Karpas-422 (cell line): Measurements from ENCODE around the gene MTCL1. TPM values are rescaled to one million over a fixed set of nuclear protein-coding genes. Genes with fewer than 3 reads are reported as not detected.

Source experiments
- DNase-seq: peaks from one replicate; pipeline ENCODE4 v3.0.0-alpha.2; 2015
- H2AFZ ChIP-seq: fragments of 200-600 bp; sonication (generic); 2 replicates; pipeline ENCODE4 v1.6.1; 2014; ENCODE audit warnings: antibody characterized with exemption, low read length, mixed read lengths
- H3K27ac ChIP-seq: fragments of 200-600 bp; sonication (generic); 2 replicates; pipeline ENCODE4 v1.5.1; 2014; ENCODE audit warnings: mild to moderate bottlenecking, low read length, moderate library complexity
- H3K27me3 ChIP-seq: fragments of 200-600 bp; sonication (generic); 2 replicates; pipeline ENCODE4 v1.6.1; 2014; ENCODE audit warnings: low read length, mixed read lengths
- H3K36me3 ChIP-seq: fragments of 200-600 bp; sonication (generic); 2 replicates; pipeline ENCODE4 v1.6.1; 2014; ENCODE audit warnings: low read length, mixed read lengths; ENCODE audit not compliant: insufficient read depth
- H3K4me1 ChIP-seq: fragments of 200-600 bp; sonication (generic); 2 replicates; pipeline ENCODE4 v1.6.1; 2014; ENCODE audit warnings: mild to moderate bottlenecking, low read length, mixed read lengths
- H3K4me2 ChIP-seq: fragments of 200-600 bp; sonication (generic); 2 replicates; pipeline ENCODE4 v1.6.1; 2014; ENCODE audit warnings: low read length, low read depth, mild to moderate bottlenecking; ENCODE audit not compliant: poor library complexity, severe bottlenecking
- H3K4me3 ChIP-seq: fragments of 200-600 bp; sonication (generic); 2 replicates; pipeline ENCODE4 v1.5.1; 2014; ENCODE audit warnings: mild to moderate bottlenecking, antibody characterized with exemption, low read length, mixed read lengths
- H3K79me2 ChIP-seq: fragments of 200-600 bp; sonication (generic); 2 replicates; pipeline ENCODE4 v1.6.1; 2014; ENCODE audit warnings: mild to moderate bottlenecking, low read length, mixed read lengths
- H3K9ac ChIP-seq: fragments of 200-600 bp; sonication (generic); 2 replicates; pipeline ENCODE4 v1.6.0; 2014; ENCODE audit warnings: low read length
- H3K9me2 ChIP-seq: fragments of 200-600 bp; sonication (generic), shearing (Covaris generic); replicated peaks from 2 replicates; pipeline ENCODE4 v1.6.0; 2014; ENCODE audit warnings: mild to moderate bottlenecking, low read length, moderate library complexity; ENCODE audit not compliant: insufficient read depth
- H3K9me3 ChIP-seq: fragments of 300-700, 200-600 bp; sonication (generic); 2 replicates; pipeline ENCODE4 v1.6.1; 2014; ENCODE audit warnings: low read length, mixed read lengths
- H4K20me1 ChIP-seq: fragments of 200-600 bp; sonication (generic); 2 replicates; pipeline ENCODE4 v1.6.1; 2014; ENCODE audit warnings: mild to moderate bottlenecking, antibody characterized with exemption, low read length, low read depth; ENCODE audit not compliant: insufficient read depth
- total RNA-seq: library from RNA; depleted of rRNA; stranded (reverse); fragments of >200 nt; shearing (Covaris generic); gene quantifications from 2 replicates; pipeline ENCODE4 v1.2.3, GENCODE V29; 2014; ENCODE audit warnings: low replicate concordance

Gene MTCL1
- total RNA-seq, 1 experiment from 2014 or later: 2.9 TPM

GRCh38 chr18:8681196-8681595, 24.2 kb upstream of the MTCL1 start:
- no peaks in the 10 kb centered on the region for H3K9me3 ChIP-seq
- no peaks in the 10 kb centered on the region for H4K20me1 ChIP-seq
- no peak overlapping the region for H3K9ac ChIP-seq
- no peak overlapping the region for H3K4me2 ChIP-seq
- H3K27ac ChIP-seq: no peak overlapping the region
- H3K9me2 ChIP-seq: no peaks in the 10 kb centered on the region
- no peak overlapping the region for H3K4me3 ChIP-seq
- no peaks in the 10 kb centered on the region for H3K27me3 ChIP-seq
- H3K36me3 ChIP-seq: no peaks in the 10 kb centered on the region
- H3K79me2 ChIP-seq: no peaks in the 10 kb centered on the region
- H2AFZ ChIP-seq: no peak overlapping the region
- DNase-seq: no peak
- H3K4me1 ChIP-seq: no peaks in the 10 kb centered on the region

GRCh38 chr18:8684577-8684976, 20.8 kb upstream of the MTCL1 start:
- Histone ChIP-seq H3K4me2 (no peak overlapping the region), H3K27ac (no peak overlapping the region), H3K9me2 (no peaks in the 10 kb centered on the region), H3K4me3 (no peak overlapping the region), H3K36me3 (no peaks in the 10 kb centered on the region), H3K4me1 (no peaks in the 10 kb centered on the region), H2AFZ (no peak overlapping the region), H3K9ac (no peak overlapping the region), H4K20me1 (no peaks in the 10 kb centered on the region), H3K79me2 (no peaks in the 10 kb centered on the region), H3K9me3 (no peaks in the 10 kb centered on the region), H3K27me3 (no peaks in the 10 kb centered on the region)
- DNase-seq: no peak

DNA sequence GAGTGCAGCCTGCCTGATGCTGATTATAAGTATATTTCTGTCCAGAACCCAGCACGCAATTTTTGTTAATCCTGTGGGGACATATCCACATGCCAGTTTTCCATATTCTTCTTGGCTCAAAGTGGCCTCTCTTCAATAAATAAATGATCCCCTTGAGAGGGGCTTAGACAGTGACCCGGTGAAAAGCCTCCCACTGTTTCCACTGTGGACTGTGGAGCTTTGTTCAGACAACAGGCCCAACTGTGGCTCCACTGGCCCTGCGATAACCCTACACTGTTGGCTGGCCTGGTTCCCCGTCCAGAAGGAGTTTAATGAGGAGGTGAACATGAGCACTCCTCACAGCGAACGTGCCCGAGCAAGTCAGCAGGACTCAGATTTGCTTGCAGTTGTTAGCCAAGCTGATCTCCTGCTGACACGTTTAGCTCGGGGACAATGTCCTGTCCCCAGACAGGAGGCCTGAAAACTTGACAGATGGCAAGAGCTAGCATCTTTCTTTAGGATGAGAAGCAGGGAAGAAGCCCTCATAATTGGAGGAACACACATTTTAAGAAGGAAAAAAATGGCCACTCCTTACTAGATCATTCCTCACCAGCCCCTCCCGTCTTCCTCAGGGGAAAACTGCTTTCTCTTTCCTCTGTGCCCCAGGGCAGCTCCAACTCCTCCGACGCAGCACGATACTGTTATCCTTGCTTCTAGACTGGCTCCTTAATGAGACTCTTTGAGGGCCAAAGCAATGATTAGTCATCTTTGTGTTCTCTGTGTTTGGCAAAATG, 20.0 kb upstream of the MTCL1 start:
- H4K20me1 ChIP-seq: no peaks in the 10 kb centered on the region
- H2AFZ ChIP-seq: no peak overlapping the region
- H3K9ac ChIP-seq: no peak overlapping the region
- H3K27ac ChIP-seq: no peak overlapping the region
- no peaks in the 10 kb centered on the region for H3K36me3 ChIP-seq
- H3K4me3 ChIP-seq: no peak overlapping the region
- H3K9me3 ChIP-seq: no peaks in the 10 kb centered on the region
- no peak overlapping the region for H3K4me2 ChIP-seq
- no peaks in the 10 kb centered on the region for H3K4me1 ChIP-seq
- H3K9me2 ChIP-seq: no peaks in the 10 kb centered on the region
- no peaks in the 10 kb centered on the region for H3K79me2 ChIP-seq
- no peak for DNase-seq
- H3K27me3 ChIP-seq: no peaks in the 10 kb centered on the region

DNA sequence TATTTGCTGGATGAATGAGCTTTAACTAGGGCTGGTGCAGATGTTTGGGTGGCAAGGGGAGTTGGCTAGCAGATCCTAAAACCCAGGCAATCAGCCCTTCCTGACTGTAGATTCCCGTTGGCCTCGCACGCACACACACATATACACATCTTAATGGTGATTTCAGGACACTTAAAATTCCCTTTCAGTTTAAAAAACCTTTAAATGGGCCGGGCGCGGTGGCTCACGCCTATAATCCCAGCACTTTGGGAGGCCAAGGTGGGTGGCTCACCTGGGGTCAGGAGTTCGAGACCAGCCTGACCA, 19.5 kb upstream of the MTCL1 start:
- no peaks in the 10 kb centered on the region for H3K9me3 ChIP-seq
- no peak overlapping the region for H3K4me3 ChIP-seq
- no peaks in the 10 kb centered on the region for H3K4me1 ChIP-seq
- DNase-seq: no peak
- no peaks in the 10 kb centered on the region for H3K9me2 ChIP-seq
- no peaks in the 10 kb centered on the region for H3K79me2 ChIP-seq
- no peaks in the 10 kb centered on the region for H3K27me3 ChIP-seq
- no peak overlapping the region for H3K9ac ChIP-seq
- H2AFZ ChIP-seq: no peak overlapping the region
- H3K27ac ChIP-seq: no peak overlapping the region
- no peaks in the 10 kb centered on the region for H3K36me3 ChIP-seq
- no peak overlapping the region for H3K4me2 ChIP-seq
- no peaks in the 10 kb centered on the region for H4K20me1 ChIP-seq

- Histone ChIP-seq H3K9me2 (no peaks in the 10 kb centered on the region), H3K4me1 (no peaks in the 10 kb centered on the region), H3K36me3 (no peaks in the 10 kb centered on the region), H3K27me3 (no peaks in the 10 kb centered on the region), H3K4me2 (no peak overlapping the region), H3K27ac (no peak overlapping the region), H2AFZ (no peak overlapping the region), H3K9me3 (no peaks in the 10 kb centered on the region), H4K20me1 (no peaks in the 10 kb centered on the region), H3K9ac (no peak overlapping the region), H3K79me2 (no peaks in the 10 kb centered on the region), H3K4me3 (no peak overlapping the region)
- no peak for DNase-seq
Measured at GRCh38 chr18:8686611-8687010, 18.7 kb upstream of the MTCL1 start.

DNA sequence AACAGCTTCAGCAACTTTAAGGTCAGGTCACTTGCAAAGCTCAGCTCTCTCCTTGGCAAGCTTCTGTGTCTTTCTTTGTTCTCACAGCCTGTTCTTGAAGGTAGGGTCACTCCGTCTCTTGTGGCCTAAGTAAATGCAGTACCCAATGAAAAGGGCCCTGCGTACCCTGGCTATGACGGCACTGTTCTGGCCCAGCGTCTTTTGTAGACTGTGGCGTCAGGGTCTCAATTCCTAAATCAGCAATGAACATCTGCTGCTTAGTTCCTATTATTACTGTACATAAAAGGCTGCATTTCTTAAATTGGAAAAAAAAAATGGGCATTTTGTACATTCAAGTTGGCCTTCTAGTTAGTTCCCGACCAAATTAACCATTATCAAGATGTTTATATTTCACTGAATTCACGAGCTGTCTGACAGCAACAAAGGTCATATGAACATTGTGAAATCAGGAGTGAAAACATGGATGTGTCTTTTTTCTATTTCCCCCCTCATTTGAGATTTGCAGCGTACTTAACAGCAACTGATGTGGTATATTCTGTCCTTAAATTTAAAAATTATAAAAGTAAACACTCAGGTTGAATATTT, 17.0 kb upstream of the MTCL1 start:
- no peak overlapping the region for H3K9ac ChIP-seq
- no peaks in the 10 kb centered on the region for H3K27me3 ChIP-seq
- no peak overlapping the region for H3K4me2 ChIP-seq
- H3K79me2 ChIP-seq: no peaks in the 10 kb centered on the region
- H3K27ac ChIP-seq: no peak overlapping the region
- no peak for DNase-seq
- H3K9me2 ChIP-seq: no peaks in the 10 kb centered on the region
- H3K4me1 ChIP-seq: no peaks in the 10 kb centered on the region
- no peaks in the 10 kb centered on the region for H4K20me1 ChIP-seq
- H3K9me3 ChIP-seq: no peaks in the 10 kb centered on the region
- H3K4me3 ChIP-seq: no peak overlapping the region
- no peaks in the 10 kb centered on the region for H3K36me3 ChIP-seq
- no peak overlapping the region for H2AFZ ChIP-seq

- Histone ChIP-seq H3K9me3 (no peaks in the 10 kb centered on the region), H3K4me2 (no peak overlapping the region)
Measured at GRCh38 chr18:8688816-8689215, 16.5 kb upstream of the MTCL1 start.

DNA sequence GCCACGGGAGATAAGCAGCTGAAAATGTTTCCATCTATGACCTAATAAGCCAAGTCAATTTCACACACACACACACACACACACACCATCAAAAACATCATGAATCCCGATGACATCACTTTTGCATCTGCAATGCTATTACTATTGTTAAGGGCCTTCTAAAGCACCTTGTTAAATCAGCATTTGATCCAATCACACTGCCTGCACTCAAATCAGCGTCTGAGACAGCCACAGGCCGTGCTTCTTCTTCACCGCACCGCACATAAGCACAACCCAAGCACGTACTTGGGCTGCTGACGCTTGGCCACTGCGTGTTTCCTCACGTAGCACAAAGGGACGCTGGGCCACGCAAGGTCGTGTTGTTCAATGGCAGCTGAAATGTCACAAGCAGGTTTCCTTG, 15.8 kb upstream of the MTCL1 start:
- DNase-seq: no peak
- H3K4me1 ChIP-seq: no peaks in the 10 kb centered on the region
- H3K79me2 ChIP-seq: no peaks in the 10 kb centered on the region
- H3K9ac ChIP-seq: no peak overlapping the region
- H2AFZ ChIP-seq: no peak overlapping the region
- no peak overlapping the region for H3K4me2 ChIP-seq
- no peaks in the 10 kb centered on the region for H4K20me1 ChIP-seq
- no peaks in the 10 kb centered on the region for H3K9me3 ChIP-seq
- no peak overlapping the region for H3K27ac ChIP-seq
- H3K4me3 ChIP-seq: no peak overlapping the region
- H3K36me3 ChIP-seq: no peaks in the 10 kb centered on the region
- H3K9me2 ChIP-seq: no peaks in the 10 kb centered on the region
- no peaks in the 10 kb centered on the region for H3K27me3 ChIP-seq

More at GRCh38 chr18:8688816-8689215, 16.5 kb upstream of the MTCL1 start:
- H3K79me2 ChIP-seq: no peaks in the 10 kb centered on the region
- DNase-seq: no peak
- no peaks in the 10 kb centered on the region for H4K20me1 ChIP-seq
- no peaks in the 10 kb centered on the region for H3K9me2 ChIP-seq
- no peak overlapping the region for H3K27ac ChIP-seq
- no peak overlapping the region for H3K9ac ChIP-seq
- no peak overlapping the region for H3K4me3 ChIP-seq
- H3K27me3 ChIP-seq: no peaks in the 10 kb centered on the region
- H3K36me3 ChIP-seq: no peaks in the 10 kb centered on the region
- no peaks in the 10 kb centered on the region for H3K4me1 ChIP-seq
- H2AFZ ChIP-seq: no peak overlapping the region
